Fibroblast of skin of scalp (primary cell): Measurements from ENCODE around the gene CALHM1.
"Not testable (repeated sequence)": the region's sequence is repeated elsewhere in the genome, so short reads cannot be mapped to it uniquely, and the experiment has no call there.

ENCODE experiments used
- DNase-seq: peaks from one replicate; pipeline ENCODE4 v3.0.0-alpha.2; 2013

CALHM1 gene

GRCh38 chr10:103486635-103487409 lies 28.1 kb upstream of the CALHM1 start:
- DNase-seq = not testable (repeated sequence)

DNA sequence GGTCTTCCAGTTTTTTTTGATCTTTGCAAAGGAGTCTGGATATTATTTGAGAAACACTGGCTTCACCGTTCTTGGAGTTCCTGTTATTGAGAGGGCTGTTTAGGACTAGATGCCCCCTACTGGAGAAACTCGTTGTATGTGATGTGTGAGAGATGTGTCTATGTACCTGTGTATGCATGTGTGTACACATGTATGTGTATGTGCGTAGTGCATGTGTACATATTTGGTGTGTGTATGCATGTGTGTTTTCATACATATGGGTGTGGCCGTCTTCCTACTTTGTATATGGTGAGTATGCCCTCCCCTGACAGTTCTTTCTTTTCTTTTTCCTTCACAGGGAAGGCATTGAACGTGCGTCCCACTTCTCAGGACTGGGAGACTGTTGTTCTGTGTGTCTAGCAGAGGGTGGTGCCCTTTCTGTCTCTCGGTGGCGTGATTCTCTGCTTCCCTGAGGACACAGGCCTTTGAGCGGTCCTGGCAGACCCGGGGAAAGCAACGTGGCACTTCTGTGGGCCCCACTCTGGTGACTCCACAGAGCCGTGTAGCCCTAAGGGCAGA lies 23.4 kb upstream of the CALHM1 start:
- DNase-seq = peak; percentile 62

DNA sequence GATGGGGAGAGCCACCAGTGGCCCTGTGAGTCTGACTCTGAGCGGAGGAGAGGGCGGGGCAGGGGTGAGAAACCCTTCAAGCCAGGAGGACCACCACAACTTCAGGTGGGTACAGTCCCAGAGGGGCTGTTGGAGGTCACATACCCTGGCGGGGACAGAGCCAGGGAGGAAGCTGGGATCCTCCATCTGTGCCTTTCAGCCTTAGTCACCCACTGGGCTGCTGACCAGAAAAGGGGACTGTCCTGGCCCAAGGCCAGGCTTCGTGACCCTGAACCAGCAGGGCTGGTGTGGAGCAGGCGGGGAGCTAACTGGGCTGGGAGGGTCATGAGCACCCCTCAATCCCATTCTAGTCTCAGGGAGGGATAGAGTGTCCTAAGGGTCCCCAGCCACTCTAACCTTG lies 21.8 kb upstream of the CALHM1 start:
- DNase-seq = no peak

GRCh38 chr10:103479135-103479534 lies 20.4 kb upstream of the CALHM1 start, which contains the start of gene CALHM3:
TSS of gene CALHM3 (minus strand) at chr10:103479240. CDS start at chr10:103479032, 208 bp downstream.
- no peak for DNase-seq

GRCh38 chr10:103478671-103479070 lies 20.0 kb upstream of the CALHM1 start:
- no peak for DNase-seq

DNA sequence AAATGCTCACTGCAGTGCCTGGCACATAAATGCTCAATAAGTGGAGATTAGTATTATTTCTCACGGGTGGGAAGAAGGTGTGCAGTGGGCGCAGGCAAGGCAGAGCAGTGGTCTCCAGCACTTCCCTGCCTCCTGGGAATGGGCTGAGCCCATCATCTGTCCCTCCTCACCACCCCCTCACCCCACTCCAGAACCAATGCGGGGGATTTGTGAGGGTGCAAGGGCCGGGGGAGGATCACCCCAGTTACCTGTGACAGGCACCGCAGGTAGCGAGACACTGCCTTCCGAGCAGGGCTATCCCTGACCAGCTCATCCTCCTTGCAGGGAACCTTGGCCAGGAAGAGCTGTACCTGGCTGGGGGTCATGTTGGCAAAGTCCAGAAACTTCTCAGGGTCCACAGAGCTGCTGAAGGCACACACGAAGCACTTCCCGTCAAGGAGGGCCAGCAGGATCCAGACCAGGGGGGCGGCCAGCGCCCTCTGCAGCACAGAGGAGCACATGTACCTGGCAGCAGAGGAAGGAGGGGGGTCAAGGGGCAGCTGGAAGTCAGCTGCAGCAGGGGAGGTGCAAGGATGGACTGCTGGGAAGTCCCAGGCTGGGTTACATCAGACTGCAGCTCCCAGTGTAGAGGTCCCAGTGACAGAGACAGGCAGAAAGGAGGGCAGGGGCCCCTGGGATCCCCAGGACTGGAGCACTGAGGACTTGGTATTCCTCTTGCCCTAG lies 17.5 kb upstream of the CALHM1 start:
- no peak for DNase-seq

- no peak for DNase-seq
These were observed 16.7 kb upstream of the CALHM1 start for GRCh38 chr10:103475437-103475836.

- DNase-seq = no peak
These were observed 15.4 kb upstream of the CALHM1 start for GRCh38 chr10:103474077-103474476.

DNA sequence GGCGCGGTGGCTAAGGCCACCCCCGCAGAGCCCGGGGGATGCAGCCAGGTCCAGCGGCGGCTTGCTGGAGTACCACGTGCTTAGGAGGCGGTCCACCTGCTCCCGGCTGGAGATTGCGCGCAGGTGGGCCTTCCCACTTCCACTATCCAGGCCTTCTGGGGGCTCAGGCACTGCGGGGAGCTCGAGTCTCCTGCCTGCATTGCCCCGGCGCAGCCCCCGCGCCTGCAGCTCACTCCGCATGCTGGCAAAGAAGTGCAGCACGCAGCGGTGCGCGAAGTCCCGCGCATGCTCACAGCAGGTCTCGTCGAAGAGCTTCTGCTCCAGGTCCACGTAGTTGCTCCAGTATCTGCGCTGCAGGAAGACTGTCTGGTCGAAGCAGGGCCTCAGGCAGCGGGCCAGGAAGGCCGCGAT lies 14.6 kb upstream of the CALHM1 start:
- DNase-seq = no peak

DNA sequence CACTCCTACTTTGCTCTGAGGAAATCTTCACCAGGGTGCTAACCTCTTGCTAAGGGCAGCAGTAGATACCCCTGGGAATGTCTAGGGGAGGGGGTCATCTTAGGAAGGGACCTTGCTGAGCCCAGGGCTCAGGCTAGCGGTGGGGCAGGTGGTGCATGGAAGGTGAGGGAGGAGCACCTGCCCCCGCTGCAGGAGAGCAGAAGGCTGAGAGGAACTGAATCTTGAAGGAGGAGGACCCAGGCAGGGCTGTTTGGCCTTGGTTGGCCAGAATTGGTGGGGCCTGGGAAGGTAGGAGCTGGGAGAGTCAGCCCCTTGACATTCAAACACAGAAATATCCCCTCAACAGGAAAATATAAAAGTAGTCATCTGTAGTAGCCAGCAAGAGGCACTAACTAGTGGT lies 13.3 kb upstream of the CALHM1 start:
- no peak for DNase-seq

GRCh38 chr10:103470761-103471653 lies 12.3 kb upstream of the CALHM1 start:
- DNase-seq = no peak

- no peak for DNase-seq
These were observed 10.5 kb upstream of the CALHM1 start for GRCh38 chr10:103469201-103469600.

GRCh38 chr10:103467406-103467805 lies 8.7 kb upstream of the CALHM1 start:
- DNase-seq = no peak

GRCh38 chr10:103466734-103467133 lies 8.0 kb upstream of the CALHM1 start:
- peak; percentile 46 for DNase-seq

GRCh38 chr10:103465411-103466179 lies 6.9 kb upstream of the CALHM1 start:
- no peak for DNase-seq

GRCh38 chr10:103463499-103463898 lies 4.8 kb upstream of the CALHM1 start:
- no peak for DNase-seq

DNA sequence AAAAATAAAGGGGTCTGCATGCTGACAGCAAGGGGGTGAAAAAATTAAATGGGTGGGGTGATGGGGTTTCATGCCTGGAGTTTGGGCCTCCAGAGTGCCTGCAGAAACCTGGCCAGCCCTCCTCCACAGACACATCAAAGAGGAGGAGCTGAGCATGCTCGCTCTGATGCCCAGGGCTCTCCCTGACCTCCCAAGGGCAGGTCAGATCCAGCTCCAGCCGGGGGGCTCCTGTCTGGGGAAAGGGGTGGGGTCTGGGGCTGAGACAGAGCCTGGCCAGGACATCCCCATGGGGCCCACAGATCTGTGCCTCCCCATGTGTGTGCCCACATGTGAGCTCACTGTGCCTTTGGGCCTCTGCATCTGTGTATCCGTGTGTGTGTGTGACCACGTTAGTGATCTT lies 915 bp upstream of the CALHM1 start:
- DNase-seq = no peak

DNA sequence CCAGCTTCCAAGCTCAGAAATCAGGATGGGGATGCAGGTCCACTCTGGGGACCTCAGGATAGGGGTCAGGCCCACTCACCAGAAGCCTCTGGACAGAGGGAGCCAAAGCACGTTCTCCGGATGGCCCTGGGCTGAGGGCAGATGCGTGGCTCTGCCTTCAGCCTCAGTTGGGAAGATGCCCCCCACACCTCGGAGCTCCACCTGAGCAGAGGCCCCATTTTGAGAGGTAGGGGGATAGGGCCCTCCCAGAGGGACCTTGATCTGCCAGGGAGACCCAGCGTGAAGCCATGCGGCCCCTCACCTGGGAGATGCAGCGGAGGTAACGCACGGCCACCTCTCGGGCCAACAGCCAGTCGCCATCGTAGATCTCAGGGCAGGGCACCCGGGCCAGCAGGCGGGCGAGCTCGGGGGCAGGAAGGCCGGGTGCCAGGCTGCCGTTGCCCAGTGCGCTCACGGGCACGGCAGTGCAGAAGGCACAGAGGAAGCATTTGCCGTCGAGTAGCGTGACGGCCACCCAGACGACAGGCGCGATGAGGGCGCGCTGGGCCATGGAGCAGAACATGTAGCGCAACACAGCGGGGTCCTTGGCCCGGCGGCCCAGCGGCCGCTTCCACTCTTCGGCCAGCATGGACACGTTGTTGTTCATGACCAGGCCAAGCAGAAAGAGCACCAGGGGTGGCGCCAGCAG lies 660 bp downstream of the CALHM1 start:
- no peak for DNase-seq

GRCh38 chr10:103457176-103457712 lies 1.5 kb downstream of the CALHM1 start:
- DNase-seq = no peak

GRCh38 chr10:103456074-103456660 lies 2.5 kb downstream of the CALHM1 start:
- no peak for DNase-seq

DNA sequence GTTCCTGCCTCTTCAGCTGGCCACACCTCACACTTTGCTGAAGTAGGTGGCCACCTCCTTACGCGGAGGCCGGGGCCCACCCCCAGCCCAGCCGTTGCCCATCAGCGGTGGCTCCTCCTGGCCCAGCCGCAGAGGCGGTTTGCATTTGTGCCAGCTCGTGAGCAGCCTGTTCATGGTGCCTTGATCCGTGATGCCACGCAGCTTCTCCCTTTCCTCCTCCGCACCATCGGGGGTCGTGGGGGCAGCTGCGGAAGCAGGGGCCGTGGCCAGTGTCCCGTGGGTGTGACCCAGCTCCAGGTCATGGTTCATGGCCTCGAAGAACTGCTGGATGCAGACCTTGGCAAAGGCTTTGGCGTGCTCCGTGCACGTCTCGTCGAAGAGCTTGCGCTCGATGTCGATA lies 3.5 kb downstream of the CALHM1 start:
- no peak for DNase-seq
